ENCODE results near the gene DNM3.
A peak's percentile ranks its signal among the peaks of the same experiment; 100 is the strongest.

DNM3 gene

DNA sequence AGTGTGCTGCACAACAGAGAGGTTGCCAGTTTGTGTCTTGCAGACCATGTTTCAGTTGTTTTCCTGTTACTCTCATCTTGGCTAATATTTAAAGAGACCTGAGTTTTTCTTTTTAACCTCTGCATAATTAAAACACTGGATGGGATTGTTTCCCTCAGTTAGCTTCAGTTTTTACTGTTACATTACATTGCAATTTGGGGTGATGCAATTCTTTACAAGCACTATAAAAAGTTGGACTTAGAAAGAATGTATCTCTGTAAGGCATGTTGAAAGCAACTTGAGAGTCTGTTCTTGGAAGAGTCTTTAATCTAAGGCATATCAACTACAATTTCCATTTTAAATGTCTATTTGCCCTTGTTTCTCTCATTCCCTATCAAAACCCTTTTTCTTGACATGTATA lies 99.1 kb downstream of the DNM3 start:
- H3K36me3 Mint-ChIP-seq (ENCODE audit: low read depth) = no peaks in the 10 kb centered on the region
- no peaks in the 10 kb centered on the region for H3K9me3 Mint-ChIP-seq
- H3K4me1 Mint-ChIP-seq = no peaks in the 10 kb centered on the region

DNA sequence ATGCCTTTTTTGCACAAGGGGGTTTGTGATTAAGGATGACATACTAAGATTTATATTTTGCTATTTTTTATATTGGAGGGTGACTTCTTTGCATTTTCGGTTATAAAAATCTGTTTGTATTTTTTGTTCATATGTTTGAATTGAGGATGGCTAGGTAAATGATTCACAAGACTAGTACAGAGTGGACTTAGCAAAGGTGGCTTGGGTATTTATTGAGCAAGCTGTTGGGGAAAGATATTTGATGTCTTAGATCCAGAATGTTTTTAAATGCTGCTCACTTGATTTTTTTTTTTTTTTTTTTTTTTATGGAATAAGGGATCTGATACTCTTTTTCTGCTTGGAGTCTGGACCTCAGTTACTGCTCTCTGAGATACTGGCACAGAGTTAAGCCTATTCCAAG lies 100.6 kb downstream of the DNM3 start:
- TF ChIP-seq, protein P1, sequence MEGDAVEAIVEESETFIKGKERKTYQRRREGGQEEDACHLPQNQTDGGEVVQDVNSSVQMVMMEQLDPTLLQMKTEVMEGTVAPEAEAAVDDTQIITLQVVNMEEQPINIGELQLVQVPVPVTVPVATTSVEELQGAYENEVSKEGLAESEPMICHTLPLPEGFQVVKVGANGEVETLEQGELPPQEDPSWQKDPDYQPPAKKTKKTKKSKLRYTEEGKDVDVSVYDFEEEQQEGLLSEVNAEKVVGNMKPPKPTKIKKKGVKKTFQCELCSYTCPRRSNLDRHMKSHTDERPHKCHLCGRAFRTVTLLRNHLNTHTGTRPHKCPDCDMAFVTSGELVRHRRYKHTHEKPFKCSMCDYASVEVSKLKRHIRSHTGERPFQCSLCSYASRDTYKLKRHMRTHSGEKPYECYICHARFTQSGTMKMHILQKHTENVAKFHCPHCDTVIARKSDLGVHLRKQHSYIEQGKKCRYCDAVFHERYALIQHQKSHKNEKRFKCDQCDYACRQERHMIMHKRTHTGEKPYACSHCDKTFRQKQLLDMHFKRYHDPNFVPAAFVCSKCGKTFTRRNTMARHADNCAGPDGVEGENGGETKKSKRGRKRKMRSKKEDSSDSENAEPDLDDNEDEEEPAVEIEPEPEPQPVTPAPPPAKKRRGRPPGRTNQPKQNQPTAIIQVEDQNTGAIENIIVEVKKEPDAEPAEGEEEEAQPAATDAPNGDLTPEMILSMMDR (IDR thresholded peaks at IDR 0.05; ENCODE audit: unreplicated experiment in 3 of 3) = no peak
- H3K27me3 Mint-ChIP-seq (ENCODE audit: low read depth) = no peaks in the 10 kb centered on the region
- H3K4me1 Mint-ChIP-seq = no peaks in the 10 kb centered on the region
- H3K9me3 Mint-ChIP-seq = no peaks in the 10 kb centered on the region
- H3K36me3 Mint-ChIP-seq (ENCODE audit: low read depth) = no peaks in the 10 kb centered on the region
- H3K27ac Mint-ChIP-seq = peak overlapping the region in 1 of 3 experiments; percentile 46
- no peak overlapping the region for H3K4me3 Mint-ChIP-seq

More for the DNA sequence above, 99.1 kb downstream of the DNM3 start:
- Mint-ChIP-seq H3K27me3 (ENCODE audit: low read depth) (no peaks in the 10 kb centered on the region), H3K4me3 (peak overlapping the region in 1 of 3 experiments; percentile 19), H3K27ac (peak overlapping the region; percentile 61 to 88 (median 79))
- TF ChIP-seq, protein P1 (IDR thresholded peaks at IDR 0.05; ENCODE audit: unreplicated experiment in 3 of 3) = no peak

DNA sequence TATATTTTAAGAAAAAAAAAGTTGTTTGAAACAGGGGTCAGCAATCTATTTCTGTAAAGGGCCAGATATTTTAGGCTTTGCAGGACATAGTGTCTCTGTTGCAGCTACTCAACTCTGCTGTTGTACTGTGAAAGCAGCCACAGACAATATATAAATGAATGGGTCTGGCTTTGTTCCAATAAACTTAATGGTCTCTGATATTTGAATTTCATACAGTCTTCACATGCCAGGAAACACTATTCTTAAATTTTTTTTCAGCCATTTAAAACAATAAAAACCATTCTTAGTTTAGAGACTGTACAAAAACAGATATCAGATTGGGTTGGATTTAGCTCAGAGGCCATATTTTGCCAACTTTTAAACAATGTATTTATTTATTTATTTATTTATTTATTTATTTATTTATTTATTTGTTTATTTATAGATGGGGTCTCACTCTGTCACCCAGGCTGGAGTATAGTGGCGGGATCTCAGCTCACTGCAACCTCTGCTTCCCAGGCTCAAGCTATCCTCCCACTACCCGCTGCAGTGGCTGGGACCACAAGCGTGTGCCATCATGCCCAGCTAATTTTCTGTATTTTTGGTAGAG lies 102.8 kb downstream of the DNM3 start:
- H3K4me1 Mint-ChIP-seq = no peaks in the 10 kb centered on the region
- no peak overlapping the region for H3K4me3 Mint-ChIP-seq
- no peaks in the 10 kb centered on the region for H3K9me3 Mint-ChIP-seq
- H3K27ac Mint-ChIP-seq = no peak overlapping the region
- TF ChIP-seq, protein P1 (IDR thresholded peaks at IDR 0.05; ENCODE audit: unreplicated experiment in 3 of 3) = no peak
- H3K36me3 Mint-ChIP-seq (ENCODE audit: low read depth) = no peaks in the 10 kb centered on the region
- no peaks in the 10 kb centered on the region for H3K27me3 Mint-ChIP-seq (ENCODE audit: low read depth)

DNA sequence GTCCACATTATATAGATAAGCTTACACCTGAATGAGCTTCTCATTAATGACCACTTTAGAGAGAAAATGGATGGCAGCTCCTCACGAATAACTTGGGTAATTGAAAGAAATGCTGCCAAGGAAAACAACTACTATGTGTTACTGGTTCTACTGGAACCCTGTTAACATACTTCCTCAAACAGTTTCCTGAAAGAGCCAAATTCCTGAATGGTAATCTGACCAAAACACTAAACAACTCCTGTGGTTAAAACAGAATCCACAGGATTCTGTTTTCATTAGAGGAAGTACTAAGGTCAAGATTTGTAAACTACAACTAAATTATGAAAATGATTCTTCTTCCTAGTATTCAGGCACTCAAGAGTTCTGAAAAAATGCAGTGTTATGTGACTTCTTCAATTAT lies 107.2 kb downstream of the DNM3 start:
- no peaks in the 10 kb centered on the region for H3K27me3 Mint-ChIP-seq (ENCODE audit: low read depth)
- no peaks in the 10 kb centered on the region for H3K4me1 Mint-ChIP-seq
- no peaks in the 10 kb centered on the region for H3K36me3 Mint-ChIP-seq (ENCODE audit: low read depth)
- TF ChIP-seq, protein P1 (IDR thresholded peaks at IDR 0.05; ENCODE audit: unreplicated experiment in 3 of 3) = no peak
- no peak overlapping the region for H3K4me3 Mint-ChIP-seq
- no peak overlapping the region for H3K27ac Mint-ChIP-seq
- H3K9me3 Mint-ChIP-seq = no peaks in the 10 kb centered on the region

DNA sequence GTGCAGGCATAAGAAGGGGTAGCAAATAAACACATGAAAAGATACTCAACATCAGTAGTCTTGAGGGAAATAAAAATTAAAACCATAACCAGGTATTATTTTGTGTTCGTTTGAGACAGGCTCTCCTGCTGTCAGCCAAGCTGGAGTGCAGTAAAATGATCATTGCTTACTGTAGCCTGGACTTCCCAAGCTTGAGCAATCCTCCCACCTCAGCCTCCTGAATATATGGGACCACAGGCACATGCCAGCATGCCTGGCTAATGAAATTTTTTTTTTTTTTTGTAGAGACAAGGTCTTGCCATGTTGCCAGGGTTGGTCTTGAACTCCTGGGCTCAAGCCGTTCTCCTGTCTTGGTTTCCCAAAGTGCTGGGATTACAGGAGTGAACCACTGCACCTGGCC lies 108.0 kb downstream of the DNM3 start:
- no peaks in the 10 kb centered on the region for H3K27me3 Mint-ChIP-seq (ENCODE audit: low read depth)
- no peaks in the 10 kb centered on the region for H3K36me3 Mint-ChIP-seq (ENCODE audit: low read depth)
- no peak overlapping the region for H3K4me3 Mint-ChIP-seq
- H3K4me1 Mint-ChIP-seq = no peaks in the 10 kb centered on the region
- no peak overlapping the region for H3K27ac Mint-ChIP-seq
- H3K9me3 Mint-ChIP-seq = no peaks in the 10 kb centered on the region
- TF ChIP-seq, protein P1 (IDR thresholded peaks at IDR 0.05; ENCODE audit: unreplicated experiment in 3 of 3) = no peak

DNA sequence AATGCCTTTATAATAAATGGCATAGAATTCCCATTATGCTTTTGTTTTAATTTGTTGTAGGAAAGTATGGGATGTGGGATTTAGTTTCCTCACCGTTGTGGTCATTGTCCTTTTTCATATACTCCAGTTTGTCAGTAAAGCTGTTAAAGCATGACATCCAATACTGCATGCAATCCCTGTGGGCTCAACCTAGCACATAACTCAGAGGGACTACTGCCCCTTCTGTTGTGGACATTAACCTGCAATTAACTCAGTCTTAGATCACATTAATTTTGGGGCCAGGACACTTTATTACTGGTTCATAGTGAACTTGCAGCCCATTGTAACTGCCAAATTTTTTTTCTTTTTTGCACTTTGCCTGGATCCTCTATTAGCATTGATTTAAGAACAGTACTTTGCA lies 112.5 kb downstream of the DNM3 start:
- Mint-ChIP-seq H3K4me3 (no peak overlapping the region), H3K36me3 (ENCODE audit: low read depth) (no peaks in the 10 kb centered on the region), H3K4me1 (no peaks in the 10 kb centered on the region), H3K27ac (peak overlapping the region in 1 of 3 experiments; percentile 60), H3K27me3 (ENCODE audit: low read depth) (no peaks in the 10 kb centered on the region), H3K9me3 (no peaks in the 10 kb centered on the region)
- TF ChIP-seq, protein P1 (IDR thresholded peaks at IDR 0.05; ENCODE audit: unreplicated experiment in 3 of 3) = no peak
